Loucy (cell line): ENCODE results near the gene ALB.

Experiments used
- H2AFZ ChIP-seq: fragments of 200-600 bp; sonication (generic); 2 replicates; pipeline ENCODE4 v1.6.0; 2016; ENCODE audit warnings: antibody characterized with exemption, mild to moderate bottlenecking, low read length, moderate library complexity
- H3F3A ChIP-seq: fragments of 200-600 bp; 2 replicates; pipeline ENCODE4 v1.6.0; 2016; ENCODE audit warnings: antibody characterized with exemption, low read depth, mild to moderate bottlenecking
- H3K27me3 ChIP-seq: fragments of 200-600 bp; sonication (generic); 2 replicates; pipeline ENCODE4 v1.6.1; 2014; ENCODE audit warnings: low read length, mild to moderate bottlenecking; ENCODE audit not compliant: insufficient read depth, poor library complexity, severe bottlenecking
- H3K36me3 ChIP-seq: fragments of 200-600 bp; sonication (generic); 2 replicates; pipeline ENCODE4 v1.6.1; 2016; ENCODE audit warnings: low read length; ENCODE audit not compliant: insufficient read depth
- H3K4me1 ChIP-seq: fragments of 200-600 bp; sonication (generic); 2 replicates; pipeline ENCODE4 v1.5.1; 2014; ENCODE audit warnings: low read length, mild to moderate bottlenecking; ENCODE audit not compliant: insufficient read depth, poor library complexity, severe bottlenecking
- H3K4me2 ChIP-seq: fragments of 200-600 bp; sonication (generic); 2 replicates; pipeline ENCODE4 v1.6.0; 2014; ENCODE audit warnings: antibody characterized with exemption, low read length, low read depth, mild to moderate bottlenecking; ENCODE audit not compliant: poor library complexity, severe bottlenecking
- H3K4me3 ChIP-seq: fragments of 200-600 bp; sonication (generic); 2 replicates; pipeline ENCODE4 v1.5.1; 2014; ENCODE audit warnings: low read length, mild to moderate bottlenecking, mixed read lengths; ENCODE audit not compliant: poor library complexity, severe bottlenecking
- H3K79me2 ChIP-seq: fragments of 200-600 bp; sonication (generic); 2 replicates; pipeline ENCODE4 v1.6.1; 2014; ENCODE audit warnings: low read length; ENCODE audit not compliant: insufficient read depth
- H3K9ac ChIP-seq: fragments of 200-600 bp; sonication (generic); 2 replicates; pipeline ENCODE4 v1.6.0; 2014; ENCODE audit warnings: mild to moderate bottlenecking, low read depth, low read length, moderate library complexity; ENCODE audit not compliant: poor library complexity, severe bottlenecking
- H3K9me2 ChIP-seq: fragments of 200-600 bp; sonication (generic); replicated peaks from 2 replicates; pipeline ENCODE4 v1.6.1; 2016; ENCODE audit warnings: low read depth, low read length, mixed read lengths
- H3K9me3 ChIP-seq: fragments of 200-600 bp; sonication (generic); 2 replicates; pipeline ENCODE4 v1.6.1; 2014; ENCODE audit warnings: mild to moderate bottlenecking, antibody characterized with exemption, low read length, low read depth; ENCODE audit not compliant: insufficient read depth
- H4K20me1 ChIP-seq: fragments of 200-600 bp; sonication (generic); 2 replicates; pipeline ENCODE4 v1.6.0; 2014; ENCODE audit warnings: antibody characterized with exemption, low read length, mild to moderate bottlenecking; ENCODE audit not compliant: insufficient read depth, poor library complexity, severe bottlenecking
- EZH2phosphoT487 ChIP-seq: fragments of 200-600 bp; IDR thresholded peaks from 2 replicates; pipeline ENCODE4 v1.6.1; 2018; ENCODE audit warnings: antibody characterized with exemption, mild to moderate bottlenecking, moderate library complexity, borderline replicate concordance
- TF ChIP-seq, protein P1 (sequence below): fragments of 200-600 bp; sonication (generic); conservative IDR thresholded peaks from 2 replicates; pipeline ENCODE4 v1.5.1; 2014; ENCODE audit warnings: mild to moderate bottlenecking, antibody characterized with exemption, low read length

ALB gene

DNA sequence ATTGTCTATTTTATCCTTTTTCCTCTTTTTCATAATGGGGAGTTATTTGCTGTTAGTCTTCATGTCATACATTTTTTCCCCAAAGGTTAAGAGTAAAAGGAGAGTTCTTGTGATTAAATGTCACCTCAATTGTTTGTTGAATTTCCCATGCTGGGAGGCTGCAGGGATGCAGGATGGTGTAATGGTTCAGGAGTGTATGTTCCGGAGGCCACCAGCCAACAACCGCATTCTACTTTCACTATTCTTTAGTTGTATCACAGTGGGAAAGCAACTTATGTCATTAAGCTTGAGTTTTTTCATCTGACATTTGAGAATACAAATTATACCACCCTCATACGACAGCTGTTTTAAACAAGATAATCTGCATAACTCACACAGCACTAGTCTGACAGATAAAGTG is 47.3 kb downstream of the ALB start:
- Histone ChIP-seq H3K4me3 (no peak overlapping the region), H3K9me2 (no peaks in the 10 kb centered on the region), H3F3A (no peaks in the 10 kb centered on the region), H4K20me1 (no peaks in the 10 kb centered on the region), H2AFZ (no peak overlapping the region), H3K9me3 (no peaks in the 10 kb centered on the region), H3K36me3 (no peaks in the 10 kb centered on the region), H3K4me1 (no peaks in the 10 kb centered on the region), H3K9ac (no peak overlapping the region), H3K4me2 (no peak overlapping the region), H3K79me2 (no peaks in the 10 kb centered on the region), H3K27me3 (no peaks in the 10 kb centered on the region)
- TF ChIP-seq EZH2phosphoT487 = no peak
- TF ChIP-seq, protein P1, sequence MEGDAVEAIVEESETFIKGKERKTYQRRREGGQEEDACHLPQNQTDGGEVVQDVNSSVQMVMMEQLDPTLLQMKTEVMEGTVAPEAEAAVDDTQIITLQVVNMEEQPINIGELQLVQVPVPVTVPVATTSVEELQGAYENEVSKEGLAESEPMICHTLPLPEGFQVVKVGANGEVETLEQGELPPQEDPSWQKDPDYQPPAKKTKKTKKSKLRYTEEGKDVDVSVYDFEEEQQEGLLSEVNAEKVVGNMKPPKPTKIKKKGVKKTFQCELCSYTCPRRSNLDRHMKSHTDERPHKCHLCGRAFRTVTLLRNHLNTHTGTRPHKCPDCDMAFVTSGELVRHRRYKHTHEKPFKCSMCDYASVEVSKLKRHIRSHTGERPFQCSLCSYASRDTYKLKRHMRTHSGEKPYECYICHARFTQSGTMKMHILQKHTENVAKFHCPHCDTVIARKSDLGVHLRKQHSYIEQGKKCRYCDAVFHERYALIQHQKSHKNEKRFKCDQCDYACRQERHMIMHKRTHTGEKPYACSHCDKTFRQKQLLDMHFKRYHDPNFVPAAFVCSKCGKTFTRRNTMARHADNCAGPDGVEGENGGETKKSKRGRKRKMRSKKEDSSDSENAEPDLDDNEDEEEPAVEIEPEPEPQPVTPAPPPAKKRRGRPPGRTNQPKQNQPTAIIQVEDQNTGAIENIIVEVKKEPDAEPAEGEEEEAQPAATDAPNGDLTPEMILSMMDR = no peak

DNA sequence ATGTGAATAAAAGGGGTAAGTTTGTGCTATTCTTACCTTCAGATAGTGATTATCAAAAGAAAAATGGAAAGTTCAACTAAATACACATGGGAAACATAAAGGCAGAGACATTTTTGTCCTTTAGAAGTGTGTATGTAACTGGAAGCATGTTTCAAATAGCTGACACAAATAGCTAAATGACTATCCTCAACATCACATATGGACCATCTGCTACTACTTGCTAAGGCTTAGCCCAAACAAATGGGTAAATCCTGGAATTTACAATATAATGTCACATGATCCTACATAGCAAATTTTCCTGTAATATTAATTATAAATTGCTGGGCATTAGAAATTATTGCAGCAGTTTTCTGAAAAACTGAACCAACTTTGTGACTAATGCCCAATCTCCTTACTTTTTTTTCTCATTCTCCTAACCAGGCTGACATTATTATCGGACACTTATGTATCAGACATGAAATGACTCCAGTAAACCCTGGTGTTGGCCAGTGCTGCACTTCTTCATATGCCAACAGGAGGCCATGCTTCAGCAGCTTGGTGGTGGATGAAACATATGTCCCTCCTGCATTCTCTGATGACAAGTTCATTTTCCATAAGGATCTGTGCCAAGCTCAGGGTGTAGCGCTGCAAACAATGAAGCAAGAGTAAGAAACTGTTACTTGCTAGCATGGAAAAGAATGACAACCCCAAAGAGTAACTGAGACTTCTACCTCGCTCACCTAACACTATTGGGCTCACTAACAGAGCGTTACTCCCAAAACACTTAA is 48.1 kb downstream of the ALB start:
- H3K79me2 ChIP-seq = no peaks in the 10 kb centered on the region
- no peaks in the 10 kb centered on the region for H3K4me1 ChIP-seq
- TF ChIP-seq EZH2phosphoT487 = no peak
- TF ChIP-seq, protein P1 = no peak
- no peaks in the 10 kb centered on the region for H3K9me3 ChIP-seq
- H3F3A ChIP-seq = no peaks in the 10 kb centered on the region
- H3K9ac ChIP-seq = no peak overlapping the region
- no peak overlapping the region for H3K4me3 ChIP-seq
- H4K20me1 ChIP-seq = no peaks in the 10 kb centered on the region
- no peak overlapping the region for H3K4me2 ChIP-seq
- no peaks in the 10 kb centered on the region for H3K9me2 ChIP-seq
- H2AFZ ChIP-seq = no peak overlapping the region
- H3K36me3 ChIP-seq = no peaks in the 10 kb centered on the region
- H3K27me3 ChIP-seq = no peaks in the 10 kb centered on the region

DNA sequence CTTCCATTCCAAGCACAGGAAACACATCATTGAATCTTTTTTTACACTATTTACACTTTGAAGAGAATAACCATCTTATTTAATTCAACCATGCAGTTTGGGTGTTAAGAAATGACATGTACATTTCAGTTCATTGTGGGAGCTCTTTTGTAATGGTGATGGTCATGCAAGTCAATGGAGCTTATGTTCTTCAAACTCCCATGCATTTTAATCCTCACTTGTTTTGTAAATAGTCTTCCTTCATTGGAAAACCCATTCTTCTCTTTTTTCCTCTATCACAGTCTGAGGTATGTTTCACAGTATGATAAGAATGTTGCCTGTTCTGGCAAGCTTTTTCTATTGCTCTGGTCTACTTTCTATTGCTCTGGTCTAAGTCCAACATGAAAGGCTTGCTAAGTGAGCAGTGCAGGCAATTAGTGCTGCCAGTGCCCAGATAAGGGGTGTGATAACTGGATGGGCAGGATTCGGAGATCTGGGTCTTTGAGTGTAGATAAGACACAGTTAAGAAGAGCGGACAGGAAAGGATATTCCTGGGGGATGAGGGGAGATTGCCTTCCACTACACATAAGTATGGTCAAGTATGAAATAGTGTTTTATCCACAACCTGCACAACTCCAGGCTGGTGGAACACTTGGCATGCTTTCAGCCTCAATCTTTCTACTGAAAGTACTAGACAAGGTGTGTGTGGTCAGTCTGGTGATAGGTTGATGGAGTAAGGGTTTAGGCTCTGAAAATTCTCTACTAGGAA is 49.0 kb downstream of the ALB start:
- no peak overlapping the region for H3K4me3 ChIP-seq

More for the DNA sequence above, 49.0 kb downstream of the ALB start:
- Histone ChIP-seq H3K9me2 (no peaks in the 10 kb centered on the region), H2AFZ (no peak overlapping the region; the same call in none of the 2 replicates), H3K79me2 (no peaks in the 10 kb centered on the region), H3K9me3 (no peaks in the 10 kb centered on the region), H3F3A (no peaks in the 10 kb centered on the region), H3K4me2 (no peak overlapping the region), H3K27me3 (no peaks in the 10 kb centered on the region), H4K20me1 (no peaks in the 10 kb centered on the region), H3K36me3 (no peaks in the 10 kb centered on the region), H3K4me1 (no peaks in the 10 kb centered on the region), H3K9ac (no peak overlapping the region)
- no peak for TF ChIP-seq EZH2phosphoT487
- TF ChIP-seq, protein P1 = no peak
